Fibroblast of villous mesenchyme (primary cell): ENCODE data around the gene RERE. TPM values are rescaled to one million over a fixed set of nuclear protein-coding genes. Genes with fewer than 3 reads are reported as not detected.

Source experiments
- DNase-seq: peaks from one replicate; pipeline ENCODE4 v3.0.0-alpha.2; 2010; ENCODE audit warnings: low read depth
- H3K4me3 ChIP-seq: 2 replicates; pipeline ENCODE4 v1.5.1; 2011; ENCODE audit warnings: low read depth, mild to moderate bottlenecking, low read length
- total RNA-seq: library from RNA; depleted of rRNA; stranded (reverse); fragments of >200 nt; gene quantifications from 2 replicates; pipeline ENCODE4 v1.2.3, GENCODE V29; 2012
- TF ChIP-seq, protein P1 (sequence below): IDR thresholded peaks from 2 replicates; pipeline ENCODE4 v1.5.1; 2012; ENCODE audit warnings: low read depth, mild to moderate bottlenecking, low read length; ENCODE audit not compliant: insufficient read depth

RERE gene
- total RNA-seq, 1 donor: 51.4 TPM

DNA sequence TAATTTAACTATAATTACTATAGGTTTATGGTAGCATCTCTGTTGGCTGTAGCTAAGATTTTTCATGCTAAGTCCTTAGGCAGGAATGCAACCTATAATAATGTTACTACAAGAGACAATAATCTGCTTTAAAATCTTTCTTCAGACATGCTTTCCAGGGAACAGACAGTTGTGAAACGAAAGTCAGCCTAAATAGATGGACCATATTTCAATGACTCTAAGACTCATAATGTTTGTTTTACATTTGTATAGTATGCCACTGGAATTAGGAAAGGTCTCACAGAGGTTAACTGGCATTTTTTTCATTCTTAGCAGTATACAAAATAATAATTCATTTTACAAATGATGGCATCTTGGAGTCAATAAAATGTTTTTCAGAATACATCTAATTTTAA is 8.1 kb downstream of the RERE start:
- TF ChIP-seq, protein P1, sequence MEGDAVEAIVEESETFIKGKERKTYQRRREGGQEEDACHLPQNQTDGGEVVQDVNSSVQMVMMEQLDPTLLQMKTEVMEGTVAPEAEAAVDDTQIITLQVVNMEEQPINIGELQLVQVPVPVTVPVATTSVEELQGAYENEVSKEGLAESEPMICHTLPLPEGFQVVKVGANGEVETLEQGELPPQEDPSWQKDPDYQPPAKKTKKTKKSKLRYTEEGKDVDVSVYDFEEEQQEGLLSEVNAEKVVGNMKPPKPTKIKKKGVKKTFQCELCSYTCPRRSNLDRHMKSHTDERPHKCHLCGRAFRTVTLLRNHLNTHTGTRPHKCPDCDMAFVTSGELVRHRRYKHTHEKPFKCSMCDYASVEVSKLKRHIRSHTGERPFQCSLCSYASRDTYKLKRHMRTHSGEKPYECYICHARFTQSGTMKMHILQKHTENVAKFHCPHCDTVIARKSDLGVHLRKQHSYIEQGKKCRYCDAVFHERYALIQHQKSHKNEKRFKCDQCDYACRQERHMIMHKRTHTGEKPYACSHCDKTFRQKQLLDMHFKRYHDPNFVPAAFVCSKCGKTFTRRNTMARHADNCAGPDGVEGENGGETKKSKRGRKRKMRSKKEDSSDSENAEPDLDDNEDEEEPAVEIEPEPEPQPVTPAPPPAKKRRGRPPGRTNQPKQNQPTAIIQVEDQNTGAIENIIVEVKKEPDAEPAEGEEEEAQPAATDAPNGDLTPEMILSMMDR: no peak
- no peak overlapping the region for H3K4me3 ChIP-seq
- no peak for DNase-seq

DNA sequence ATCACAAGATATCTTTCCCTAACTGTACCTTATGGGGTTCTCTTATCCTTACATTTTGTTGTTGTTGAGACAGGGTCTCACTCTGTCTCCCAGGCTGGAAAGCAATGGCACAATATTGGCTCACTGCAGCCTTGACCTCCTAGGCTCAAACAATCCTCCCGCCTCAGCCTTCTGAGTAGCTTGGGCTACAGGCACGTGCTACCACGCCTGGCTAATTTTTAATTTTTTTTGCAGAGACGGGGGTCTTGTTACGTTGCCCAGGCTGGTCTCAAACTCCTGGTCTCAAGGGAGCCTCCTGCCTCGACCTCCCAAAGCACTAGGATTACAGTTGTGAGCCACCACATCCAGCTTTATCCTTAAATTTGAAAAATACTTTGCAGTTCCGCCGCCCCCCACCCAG is 10.4 kb downstream of the RERE start:
- H3K4me3 ChIP-seq: no peak overlapping the region
- no peak for DNase-seq
- TF ChIP-seq, protein P1: no peak

DNA sequence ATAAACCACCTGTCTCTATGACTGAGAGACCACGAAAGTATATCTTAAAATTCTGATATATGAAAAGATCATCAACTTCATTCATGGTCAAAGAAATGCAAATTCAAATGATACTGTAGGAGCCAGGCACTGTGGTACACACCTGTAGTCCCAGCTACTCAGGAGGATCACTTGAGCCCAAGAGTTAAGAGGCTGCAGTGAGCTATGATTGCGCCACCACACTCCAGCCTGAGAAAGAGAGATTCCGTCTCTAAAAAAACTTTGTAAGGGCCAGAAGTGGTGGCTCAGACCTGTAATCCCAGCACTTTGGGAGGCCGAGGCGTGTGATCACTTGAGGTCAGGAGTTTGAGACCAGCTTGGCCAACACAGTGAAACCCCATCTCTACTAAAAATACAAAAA is 17.0 kb downstream of the RERE start:
- no peak for DNase-seq
- TF ChIP-seq, protein P1: no peak
- H3K4me3 ChIP-seq: no peak overlapping the region

DNA sequence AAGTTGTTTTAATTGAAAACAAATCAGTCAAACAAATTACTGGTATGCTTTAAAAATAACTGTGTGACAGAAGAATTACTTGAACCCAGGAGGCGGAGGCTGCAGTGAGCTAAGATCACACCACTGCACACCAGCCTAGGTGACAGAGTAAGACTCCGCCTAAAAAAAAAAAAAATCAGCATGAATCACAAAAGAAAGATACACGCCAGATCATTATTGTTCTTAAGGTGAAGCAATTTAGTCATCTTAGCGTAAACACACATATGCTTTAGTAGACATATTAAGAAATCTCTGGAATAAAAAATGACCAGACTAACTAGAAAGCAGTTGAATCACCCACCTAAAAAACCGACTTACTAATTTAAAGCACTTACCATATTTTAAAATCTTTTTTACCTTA is 20.2 kb downstream of the RERE start:
- no peak overlapping the region for H3K4me3 ChIP-seq
- TF ChIP-seq, protein P1: no peak
- DNase-seq: no peak

DNA sequence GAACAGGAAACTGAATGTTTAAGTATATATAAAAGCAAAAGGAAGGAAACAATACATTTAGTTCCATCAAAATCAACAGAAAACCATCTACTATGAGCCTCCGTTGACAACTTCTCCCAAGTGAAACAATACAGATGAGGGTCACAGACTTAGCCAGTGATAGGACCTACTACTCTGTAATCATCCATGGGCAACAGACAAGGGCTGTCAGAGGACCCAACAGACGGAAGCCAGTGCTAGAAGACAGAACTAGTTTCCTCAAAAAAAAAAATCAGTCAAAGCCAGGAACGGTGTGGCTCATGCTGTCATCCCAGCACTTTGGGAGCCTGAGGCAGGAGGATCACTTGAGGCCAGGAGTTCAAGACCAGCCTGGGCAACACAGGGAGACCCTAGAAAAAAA is 20.6 kb downstream of the RERE start:
- TF ChIP-seq, protein P1: no peak
- H3K4me3 ChIP-seq: no peak overlapping the region
- no peak for DNase-seq

DNA sequence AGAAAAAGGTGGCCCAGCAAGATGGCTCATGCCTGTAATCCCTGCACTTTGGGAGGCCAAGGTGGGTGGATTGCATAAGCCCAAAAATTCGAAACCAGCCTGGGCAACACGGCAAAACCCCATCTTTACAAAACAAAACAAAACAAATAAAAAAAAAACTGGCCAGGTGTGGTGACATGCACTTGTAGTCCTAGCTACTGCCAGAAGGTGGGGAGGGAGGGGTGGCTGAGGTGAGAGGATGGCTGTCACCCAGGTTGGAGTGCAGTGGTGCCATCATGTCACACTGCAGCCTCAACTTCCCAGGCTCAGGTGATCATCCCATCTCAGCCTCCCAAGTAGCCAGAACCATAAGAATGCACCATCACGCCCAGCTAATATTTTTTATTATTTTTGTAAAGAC is 22.8 kb downstream of the RERE start:
- no peak for DNase-seq
- TF ChIP-seq, protein P1: no peak
- H3K4me3 ChIP-seq: no peak overlapping the region

DNA sequence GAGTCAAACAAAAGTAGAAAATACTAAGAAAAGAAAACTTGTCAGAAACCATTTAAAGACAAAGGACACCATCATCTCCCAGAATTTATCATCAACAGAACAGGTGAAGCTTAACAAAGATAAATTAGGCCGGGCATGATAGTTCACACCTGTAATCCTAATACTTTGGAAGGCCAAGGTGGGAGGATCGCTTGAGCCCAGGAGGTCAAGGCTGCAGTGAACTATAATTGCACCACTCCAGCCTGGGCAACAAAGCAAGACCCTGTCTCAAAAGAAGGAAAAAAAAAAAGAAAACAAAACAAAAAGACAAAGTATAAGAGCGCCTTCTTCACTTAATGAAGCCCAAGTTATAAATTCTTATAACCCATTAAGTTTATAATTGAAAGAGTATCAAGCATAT is 25.6 kb downstream of the RERE start:
- H3K4me3 ChIP-seq: no peak overlapping the region
- TF ChIP-seq, protein P1: no peak
- no peak for DNase-seq
